Thoracic aorta (tissue), 2 donors: ENCODE measurements around the gene DLEU7. TPM values are rescaled to one million over a fixed set of nuclear protein-coding genes. Genes with fewer than 3 reads are reported as not detected.

Experiments used
- ATAC-seq: fragments of 150-250 bp; one replicate; pipeline ENCODE4 v1.8.0; 2017; ENCODE audit warnings: low read depth; ENCODE audit not compliant: insufficient number of reproducible peaks, low FRiP score
- DNase-seq: peaks from one replicate; pipeline ENCODE4 v3.0.0-alpha.2; 2020; ENCODE audit warnings: low spot score
- H3K27ac ChIP-seq, 2 donors: fragments of 200-600 bp; sonication (generic); 1 replicate in 1 of 2; 2 replicates in 1 of 2; pipeline ENCODE4 v1.5.1; 2016; ENCODE audit warnings: mild to moderate bottlenecking in 2 of 2, moderate library complexity in 2 of 2
- H3K27me3 ChIP-seq: fragments of 200-600 bp; sonication (generic); replicated peaks from 2 replicates; pipeline ENCODE4 v1.6.0; 2016; ENCODE audit warnings: mild to moderate bottlenecking; ENCODE audit not compliant: insufficient read depth
- H3K36me3 ChIP-seq: fragments of 200-600 bp; sonication (generic); one replicate; pipeline ENCODE4 v1.5.1; 2016
- H3K4me1 ChIP-seq, 2 donors: fragments of 200-600 bp; sonication (generic); 1 replicate in 1 of 2; 2 replicates in 1 of 2; pipeline versions ENCODE4 v1.5.1 to v1.6.0; 2016; ENCODE audit warnings: low read depth in 2 of 2, mild to moderate bottlenecking in 1 of 2; ENCODE audit not compliant: control insufficient read depth in 1 of 2
- H3K4me3 ChIP-seq: fragments of 200-600 bp; sonication (generic); 2 replicates; pipeline ENCODE4 v1.5.1; 2016; ENCODE audit warnings: mild to moderate bottlenecking
- H3K9me3 ChIP-seq: fragments of 200-600 bp; sonication (generic); 2 replicates; pipeline ENCODE4 v1.5.1; 2016
- CTCF ChIP-seq: fragments of 200-600 bp; sonication (generic); IDR thresholded peaks from one replicate; pipeline ENCODE4 v1.5.1; 2019; ENCODE audit warnings: antibody characterized with exemption
- total RNA-seq, 2 donors: library from RNA; depleted of rRNA; stranded (reverse); fragments of >200 nt; gene quantifications; one replicate each; pipeline versions ENCODE4 v1.1.0 to v1.2.3, GENCODE V29; 2016

The DLEU7 gene
- total RNA-seq, 2 donors from 2014 or later, result 0.14 TPM; not detected in 1

GRCh38 chr13:50829226-50829625, 14.3 kb downstream of the DLEU7 start:
- no peaks in the 10 kb centered on the region for H3K27me3 ChIP-seq
- no peaks in the 10 kb centered on the region for H3K4me1 ChIP-seq
- no peak for DNase-seq
- H3K27ac ChIP-seq, result no peak overlapping the region
- no peak overlapping the region for H3K4me3 ChIP-seq
- no peaks in the 10 kb centered on the region for H3K36me3 ChIP-seq
- no peaks in the 10 kb centered on the region for H3K9me3 ChIP-seq
- ATAC-seq, result no peak
- no peak for TF ChIP-seq CTCF

- Histone ChIP-seq H3K36me3 (no peaks in the 10 kb centered on the region), H3K9me3 (no peaks in the 10 kb centered on the region), H3K27ac (no peak overlapping the region), H3K27me3 (no peaks in the 10 kb centered on the region), H3K4me1 (no peaks in the 10 kb centered on the region), H3K4me3 (no peak overlapping the region)
- no peak for TF ChIP-seq CTCF
- DNase-seq, result no peak
- no peak for ATAC-seq
These were observed 17.5 kb downstream of the DLEU7 start for GRCh38 chr13:50826035-50826434.

GRCh38 chr13:50812242-50812641, 31.2 kb downstream of the DLEU7 start:
- Histone ChIP-seq H3K27ac (no peak overlapping the region), H3K4me1 (no peaks in the 10 kb centered on the region), H3K9me3 (no peaks in the 10 kb centered on the region), H3K36me3 (no peaks in the 10 kb centered on the region), H3K4me3 (no peak overlapping the region), H3K27me3 (no peaks in the 10 kb centered on the region)
- DNase-seq, result no peak
- TF ChIP-seq CTCF, result no peak
- ATAC-seq, result no peak

GRCh38 chr13:50810998-50811397, 32.5 kb downstream of the DLEU7 start:
- TF ChIP-seq CTCF, result no peak
- no peaks in the 10 kb centered on the region for H3K4me1 ChIP-seq
- ATAC-seq (no peak), DNase-seq (no peak)
- no peak overlapping the region for H3K4me3 ChIP-seq
- no peaks in the 10 kb centered on the region for H3K36me3 ChIP-seq
- no peaks in the 10 kb centered on the region for H3K27me3 ChIP-seq
- no peaks in the 10 kb centered on the region for H3K9me3 ChIP-seq
- H3K27ac ChIP-seq, result no peak overlapping the region

GRCh38 chr13:50810468-50810867, 33.0 kb downstream of the DLEU7 start:
- TF ChIP-seq CTCF, result no peak
- H3K4me3 ChIP-seq, result no peak overlapping the region
- H3K4me1 ChIP-seq, result no peaks in the 10 kb centered on the region
- peaks cover 5% of the 10 kb centered on the region for H3K9me3 ChIP-seq
- DNase-seq (no peak), ATAC-seq (no peak)
- H3K36me3 ChIP-seq, result no peaks in the 10 kb centered on the region
- no peaks in the 10 kb centered on the region for H3K27me3 ChIP-seq
- H3K27ac ChIP-seq, result no peak overlapping the region
